SK-N-SH treated with all-trans-retinoic acid at 6 μM for 48 hours (cell line): ENCODE data around the gene LRRC10B.
"Not testable (repeated sequence)": the region's sequence is repeated elsewhere in the genome, so short reads cannot be mapped to it uniquely, and the experiment has no call there.

Experiments
- ATAC-seq: fragments of 200-7000 bp; cut with Tn5 transposase; 3 replicates; pipeline ENCODE4 v1.9.1; 2020; ENCODE audit warnings: mild to moderate bottlenecking, moderate library complexity
- ARNTL ChIP-seq: fragments of 450-650 bp; formaldehyde crosslinking; IDR thresholded peaks from 2 replicates; pipeline ENCODE4 v1.5.0; 2020; ENCODE audit warnings: low read depth, mild to moderate bottlenecking, moderate library complexity, borderline replicate concordance
- BACH2 ChIP-seq: fragments of 250-450 bp; sonication (Bioruptor Pico); IDR thresholded peaks from 2 replicates; pipeline ENCODE4 v1.9.0; 2021; ENCODE audit warnings: mild to moderate bottlenecking, borderline replicate concordance
- CSDC2 ChIP-seq: fragments of 250-450 bp; sonication (Bioruptor Pico); IDR thresholded peaks from 2 replicates; pipeline ENCODE4 v1.5.0; 2020; ENCODE audit warnings: mild to moderate bottlenecking, moderate library complexity
- CSRNP3 ChIP-seq: fragments of 250-450 bp; sonication (Bioruptor Pico); IDR thresholded peaks from 2 replicates; pipeline ENCODE4 v1.5.1; 2021; ENCODE audit warnings: mild to moderate bottlenecking, moderate library complexity
- ESRRG ChIP-seq: fragments of 250-450 bp; sonication (Bioruptor Pico); IDR thresholded peaks from 2 replicates; pipeline ENCODE4 v1.6.1; 2021; ENCODE audit warnings: mild to moderate bottlenecking
- GLIS3 ChIP-seq: fragments of 250-450 bp; sonication (Bioruptor Pico); IDR thresholded peaks from 2 replicates; pipeline ENCODE4 v1.5.0; 2020; ENCODE audit warnings: mild to moderate bottlenecking, moderate library complexity
- ISL1 ChIP-seq: fragments of 250-450 bp; sonication (Bioruptor Pico); IDR thresholded peaks from 2 replicates; pipeline ENCODE4 v2.1.2; 2022; ENCODE audit warnings: mild to moderate bottlenecking, moderate library complexity
- OSR1 ChIP-seq: fragments of 250-450 bp; sonication (Bioruptor Pico); IDR thresholded peaks from 2 replicates; pipeline ENCODE4 v1.8.0; 2022; ENCODE audit warnings: moderate library complexity, mild to moderate bottlenecking, inconsistent platforms
- PATZ1 ChIP-seq: fragments of 250-450 bp; sonication (Bioruptor Pico); IDR thresholded peaks from 2 replicates; pipeline ENCODE4 v1.8.0; 2020; ENCODE audit warnings: mild to moderate bottlenecking, moderate library complexity, borderline replicate concordance
- POU6F1 ChIP-seq: fragments of 250-450 bp; sonication (Bioruptor Pico); IDR thresholded peaks from 2 replicates; pipeline ENCODE4 v1.8.0; 2021; ENCODE audit warnings: low read depth, mild to moderate bottlenecking, moderate library complexity, borderline replicate concordance
- PPARA ChIP-seq: fragments of 250-450 bp; sonication (Bioruptor Pico); IDR thresholded peaks from 2 replicates; pipeline ENCODE4 v1.5.0; 2020; ENCODE audit warnings: mild to moderate bottlenecking, borderline replicate concordance
- RARB ChIP-seq: fragments of 250-450 bp; sonication (Bioruptor Pico); IDR thresholded peaks from 2 replicates; pipeline ENCODE4 v1.8.0; 2021; ENCODE audit warnings: mild to moderate bottlenecking, moderate library complexity
- SNAI2 ChIP-seq: fragments of 250-450 bp; sonication (Bioruptor Pico); IDR thresholded peaks from 2 replicates; pipeline ENCODE4 v1.5.0; 2020; ENCODE audit warnings: mild to moderate bottlenecking, moderate library complexity
- TCF4 ChIP-seq: fragments of 250-450 bp; sonication (Bioruptor Pico); IDR thresholded peaks from 2 replicates; pipeline ENCODE4 v1.8.0; 2021; ENCODE audit warnings: mild to moderate bottlenecking, moderate library complexity, borderline replicate concordance
- TOX ChIP-seq: fragments of 250-450 bp; sonication (Bioruptor Pico); IDR thresholded peaks from 2 replicates; pipeline ENCODE4 v1.8.0; 2021; ENCODE audit warnings: mild to moderate bottlenecking, moderate library complexity, borderline replicate concordance
- TSHZ2 ChIP-seq: fragments of 250-450 bp; sonication (Bioruptor Pico); IDR thresholded peaks from 2 replicates; pipeline ENCODE4 v1.5.0; 2020; ENCODE audit warnings: mild to moderate bottlenecking, moderate library complexity
- ZC3H10 ChIP-seq: fragments of 250-450 bp; sonication (Bioruptor Pico); IDR thresholded peaks from 2 replicates; pipeline ENCODE4 v1.5.1; 2021; ENCODE audit warnings: mild to moderate bottlenecking, moderate library complexity
- ZFP3 ChIP-seq: fragments of 250-450 bp; sonication (Bioruptor Pico); IDR thresholded peaks from 2 replicates; pipeline ENCODE4 v1.5.0; 2020; ENCODE audit warnings: mild to moderate bottlenecking, moderate library complexity
- ZFP30 ChIP-seq: fragments of 450-650 bp; formaldehyde crosslinking; IDR thresholded peaks from 2 replicates; pipeline ENCODE4 v1.5.0; 2022; ENCODE audit warnings: mild to moderate bottlenecking, moderate library complexity
- ZNF565 ChIP-seq: fragments of 450-650 bp; formaldehyde crosslinking; conservative IDR thresholded peaks from 2 replicates; pipeline ENCODE4 v1.5.0; 2020; ENCODE audit warnings: low read depth, mild to moderate bottlenecking, moderate library complexity
- ZNF70 ChIP-seq: fragments of 450-650 bp; formaldehyde crosslinking; IDR thresholded peaks from 2 replicates; pipeline ENCODE4 v1.5.0; 2020; ENCODE audit warnings: mild to moderate bottlenecking, moderate library complexity
- ZNF8 ChIP-seq: fragments of 450-650 bp; formaldehyde crosslinking; IDR thresholded peaks from 2 replicates; pipeline ENCODE4 v1.5.0; 2020; ENCODE audit warnings: mild to moderate bottlenecking, moderate library complexity

The LRRC10B gene

GRCh38 chr11:61460986-61461385 is 47.6 kb upstream of the LRRC10B start:
- no peak for ATAC-seq
- no peak for TF ChIP-seq TOX (CRISPR knock-in tag)
- TF ChIP-seq ZNF70 = no peak
- no peak for TF ChIP-seq POU6F1
- TF ChIP-seq PATZ1 (CRISPR knock-in tag) = no peak
- TF ChIP-seq TSHZ2 (CRISPR knock-in tag) = no peak
- TF ChIP-seq ZC3H10 (CRISPR knock-in tag) = no peak
- TF ChIP-seq ZFP3 (CRISPR knock-in tag) = no peak
- TF ChIP-seq ARNTL = no peak
- no peak for TF ChIP-seq PPARA (CRISPR knock-in tag)
- no peak for TF ChIP-seq ZNF8 (CRISPR knock-in tag)
- no peak for TF ChIP-seq ISL1 (CRISPR knock-in tag)
- no peak for TF ChIP-seq RARB (CRISPR knock-in tag)
- TF ChIP-seq ESRRG (CRISPR knock-in tag) = no peak
- no peak for TF ChIP-seq CSRNP3

GRCh38 chr11:61467602-61468001 is 40.9 kb upstream of the LRRC10B start:
- ATAC-seq = not testable (repeated sequence)

GRCh38 chr11:61468002-61468401 is 40.5 kb upstream of the LRRC10B start:
- TF ChIP-seq GLIS3 (CRISPR knock-in tag) (no peak), CSDC2 (no peak), OSR1 (CRISPR knock-in tag) (no peak), CSRNP3 (no peak), RARB (CRISPR knock-in tag) (no peak), ESRRG (CRISPR knock-in tag) (no peak), PPARA (CRISPR knock-in tag) (no peak), TCF4 (CRISPR knock-in tag) (no peak), ZNF565 (CRISPR knock-in tag) (no peak), ISL1 (CRISPR knock-in tag) (no peak), ZFP30 (CRISPR knock-in tag) (no peak)
- no peak for ATAC-seq

GRCh38 chr11:61472282-61472681 is 36.3 kb upstream of the LRRC10B start:
- ATAC-seq = no peak
- no peak for TF ChIP-seq RARB (CRISPR knock-in tag)
- TF ChIP-seq ISL1 (CRISPR knock-in tag) = no peak
- no peak for TF ChIP-seq ESRRG (CRISPR knock-in tag)
- no peak for TF ChIP-seq POU6F1
- TF ChIP-seq TSHZ2 (CRISPR knock-in tag) = no peak
- no peak for TF ChIP-seq PPARA (CRISPR knock-in tag)
- no peak for TF ChIP-seq ZFP3 (CRISPR knock-in tag)
- TF ChIP-seq ARNTL = no peak
- no peak for TF ChIP-seq ZFP30 (CRISPR knock-in tag)
- TF ChIP-seq ZNF565 (CRISPR knock-in tag) = no peak
- TF ChIP-seq ZNF70 = no peak
- no peak for TF ChIP-seq BACH2 (CRISPR knock-in tag)
- TF ChIP-seq GLIS3 (CRISPR knock-in tag) = no peak
- TF ChIP-seq SNAI2 (CRISPR knock-in tag) = no peak
